ENCODE measurements around the gene PRR5L.

PRR5L gene

DNA sequence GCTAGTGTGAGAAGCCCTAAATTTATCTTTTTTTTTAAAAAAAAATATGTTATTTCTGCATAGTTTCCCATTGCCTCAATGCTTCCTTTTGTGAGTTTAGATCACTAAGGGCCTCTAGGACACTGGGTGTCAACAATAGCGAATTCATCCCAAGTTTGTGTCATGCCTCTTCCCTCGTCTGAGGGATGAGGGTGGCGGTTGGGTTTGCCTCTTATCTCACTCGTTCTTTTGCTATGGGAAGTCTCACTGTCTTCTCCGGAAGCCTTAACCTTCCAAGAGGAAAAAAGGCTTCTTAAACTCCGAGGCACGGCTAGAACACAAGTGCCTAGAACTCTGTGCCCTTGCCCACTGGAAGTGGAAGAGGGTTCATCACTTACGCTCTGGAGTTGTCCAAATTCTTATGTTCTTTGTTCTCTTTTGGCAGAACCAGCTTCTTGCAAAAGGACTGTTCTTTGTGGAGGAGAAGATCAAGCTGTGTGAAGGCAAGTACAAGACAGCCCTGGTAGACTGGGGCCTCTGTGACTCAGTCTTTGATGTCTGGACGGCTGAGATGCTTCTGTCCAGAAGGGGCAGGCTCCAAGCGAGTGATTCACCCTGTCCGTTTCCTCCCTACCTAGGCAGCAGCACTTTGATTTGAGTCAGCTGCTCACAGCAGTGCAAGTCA lies 135.5 kb downstream of the PRR5L start:
- H3K4me3 ChIP-seq (ENCODE audit: low read length) = no peak overlapping the region
- H3F3A ChIP-seq (ENCODE audit: control insufficient read depth, insufficient read depth) = no peaks in the 10 kb centered on the region
- no peaks in the 10 kb centered on the region for H3K79me2 ChIP-seq (ENCODE audit: control insufficient read depth, low read length)
- no peaks in the 10 kb centered on the region for H3K9me2 ChIP-seq (replicated peaks; ENCODE audit: control insufficient read depth, low read length)
- H3K36me3 ChIP-seq (ENCODE audit: control insufficient read depth, low read length) = no peaks in the 10 kb centered on the region
- no peaks in the 10 kb centered on the region for H3K27me3 ChIP-seq (ENCODE audit: control insufficient read depth, low read length)
- H3K9me3 ChIP-seq (ENCODE audit: control insufficient read depth, insufficient read depth, low read length) = no peaks in the 10 kb centered on the region
- H3K4me1 ChIP-seq (ENCODE audit: control insufficient read depth, low read length) = no peaks in the 10 kb centered on the region
- TF ChIP-seq, protein P1, sequence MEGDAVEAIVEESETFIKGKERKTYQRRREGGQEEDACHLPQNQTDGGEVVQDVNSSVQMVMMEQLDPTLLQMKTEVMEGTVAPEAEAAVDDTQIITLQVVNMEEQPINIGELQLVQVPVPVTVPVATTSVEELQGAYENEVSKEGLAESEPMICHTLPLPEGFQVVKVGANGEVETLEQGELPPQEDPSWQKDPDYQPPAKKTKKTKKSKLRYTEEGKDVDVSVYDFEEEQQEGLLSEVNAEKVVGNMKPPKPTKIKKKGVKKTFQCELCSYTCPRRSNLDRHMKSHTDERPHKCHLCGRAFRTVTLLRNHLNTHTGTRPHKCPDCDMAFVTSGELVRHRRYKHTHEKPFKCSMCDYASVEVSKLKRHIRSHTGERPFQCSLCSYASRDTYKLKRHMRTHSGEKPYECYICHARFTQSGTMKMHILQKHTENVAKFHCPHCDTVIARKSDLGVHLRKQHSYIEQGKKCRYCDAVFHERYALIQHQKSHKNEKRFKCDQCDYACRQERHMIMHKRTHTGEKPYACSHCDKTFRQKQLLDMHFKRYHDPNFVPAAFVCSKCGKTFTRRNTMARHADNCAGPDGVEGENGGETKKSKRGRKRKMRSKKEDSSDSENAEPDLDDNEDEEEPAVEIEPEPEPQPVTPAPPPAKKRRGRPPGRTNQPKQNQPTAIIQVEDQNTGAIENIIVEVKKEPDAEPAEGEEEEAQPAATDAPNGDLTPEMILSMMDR (IDR thresholded peaks at IDR 0.05; ENCODE audit: low read depth, low read length, poor library complexity, severe bottlenecking) = no peak
- TF ChIP-seq EZH2phosphoT487 (IDR thresholded peaks at IDR 0.05; ENCODE audit: borderline replicate concordance, low read length) = no peak
- no peak overlapping the region for H3K27ac ChIP-seq (ENCODE audit: low read depth, low read length)
- H3K4me2 ChIP-seq (ENCODE audit: low read length) = no peak overlapping the region
- H4K20me1 ChIP-seq (ENCODE audit: control insufficient read depth, insufficient read depth, low read depth, low read length) = no peaks in the 10 kb centered on the region

DNA sequence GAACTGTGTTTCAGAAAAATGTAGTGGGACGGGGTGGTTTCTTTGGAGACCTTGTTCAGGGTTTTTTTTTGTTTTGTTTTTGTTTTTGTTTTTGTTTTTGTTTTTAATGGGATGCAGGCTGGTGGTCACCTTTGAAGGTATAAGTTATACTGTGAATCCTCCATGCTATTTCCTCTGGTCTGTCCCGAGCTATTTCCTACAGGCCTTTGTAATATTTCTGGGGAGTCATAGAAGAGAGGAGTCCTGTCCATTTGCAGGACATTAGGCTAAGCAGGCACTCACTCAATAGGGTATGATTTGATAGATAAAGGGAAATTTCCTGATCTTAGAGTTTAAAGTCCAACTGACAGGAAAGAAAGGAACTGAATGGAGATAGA lies 136.0 kb downstream of the PRR5L start:
- H3K9me2 ChIP-seq (replicated peaks; ENCODE audit: control insufficient read depth, low read length) = no peaks in the 10 kb centered on the region
- H3K4me3 ChIP-seq (ENCODE audit: low read length) = no peak overlapping the region
- no peaks in the 10 kb centered on the region for H3K4me1 ChIP-seq (ENCODE audit: control insufficient read depth, low read length)
- H3F3A ChIP-seq (ENCODE audit: control insufficient read depth, insufficient read depth) = no peaks in the 10 kb centered on the region
- TF ChIP-seq EZH2phosphoT487 (IDR thresholded peaks at IDR 0.05; ENCODE audit: borderline replicate concordance, low read length) = no peak
- TF ChIP-seq, protein P1 (IDR thresholded peaks at IDR 0.05; ENCODE audit: low read depth, low read length, poor library complexity, severe bottlenecking) = no peak
- H3K9me3 ChIP-seq (ENCODE audit: control insufficient read depth, insufficient read depth, low read length) = no peaks in the 10 kb centered on the region
- H3K79me2 ChIP-seq (ENCODE audit: control insufficient read depth, low read length) = no peaks in the 10 kb centered on the region
- no peak overlapping the region for H3K27ac ChIP-seq (ENCODE audit: low read depth, low read length)
- H4K20me1 ChIP-seq (ENCODE audit: control insufficient read depth, insufficient read depth, low read depth, low read length) = no peaks in the 10 kb centered on the region
- no peaks in the 10 kb centered on the region for H3K36me3 ChIP-seq (ENCODE audit: control insufficient read depth, low read length)
- H3K27me3 ChIP-seq (ENCODE audit: control insufficient read depth, low read length) = no peaks in the 10 kb centered on the region
- no peak overlapping the region for H3K4me2 ChIP-seq (ENCODE audit: low read length)

DNA sequence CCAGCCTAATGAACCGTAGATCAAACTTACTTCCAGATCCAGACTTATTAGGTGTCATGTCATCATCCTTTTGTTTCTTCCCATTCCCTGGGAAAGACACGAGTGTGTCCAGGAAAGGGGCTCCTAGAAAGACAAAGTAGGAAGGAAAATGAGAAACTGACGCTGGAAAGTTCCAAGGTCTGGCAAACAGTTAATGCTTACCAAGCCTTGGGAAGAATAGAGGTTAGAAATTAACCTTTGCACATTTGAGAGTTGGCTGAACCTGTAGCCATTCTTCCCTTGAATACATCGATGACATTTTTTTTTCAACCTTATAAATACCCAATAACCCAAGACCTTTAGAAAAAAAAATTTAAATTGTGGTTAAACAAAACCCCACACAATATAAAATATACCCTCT lies 136.7 kb downstream of the PRR5L start:
- TF ChIP-seq, protein P1 (IDR thresholded peaks at IDR 0.05; ENCODE audit: low read depth, low read length, poor library complexity, severe bottlenecking) = no peak
- no peak for TF ChIP-seq EZH2phosphoT487 (IDR thresholded peaks at IDR 0.05; ENCODE audit: borderline replicate concordance, low read length)
- no peak overlapping the region for H3K4me3 ChIP-seq (ENCODE audit: low read length)
- H3K36me3 ChIP-seq (ENCODE audit: control insufficient read depth, low read length) = no peaks in the 10 kb centered on the region
- no peaks in the 10 kb centered on the region for H3K9me2 ChIP-seq (replicated peaks; ENCODE audit: control insufficient read depth, low read length)
- no peak overlapping the region for H3K27ac ChIP-seq (ENCODE audit: low read depth, low read length)
- H3K9me3 ChIP-seq (ENCODE audit: control insufficient read depth, insufficient read depth, low read length) = no peaks in the 10 kb centered on the region
- no peaks in the 10 kb centered on the region for H4K20me1 ChIP-seq (ENCODE audit: control insufficient read depth, insufficient read depth, low read depth, low read length)
- H3F3A ChIP-seq (ENCODE audit: control insufficient read depth, insufficient read depth) = no peaks in the 10 kb centered on the region
- H3K27me3 ChIP-seq (ENCODE audit: control insufficient read depth, low read length) = no peaks in the 10 kb centered on the region
- no peaks in the 10 kb centered on the region for H3K79me2 ChIP-seq (ENCODE audit: control insufficient read depth, low read length)
- H3K4me2 ChIP-seq (ENCODE audit: low read length) = no peak overlapping the region
- H3K4me1 ChIP-seq (ENCODE audit: control insufficient read depth, low read length) = no peaks in the 10 kb centered on the region
